HG02970 (cell line): ENCODE data around the gene BANK1.

Experiments
- ATAC-seq: cut with Tn5 transposase; IDR thresholded peaks from one replicate; pipeline ENCODE4 v1.9.1; 2021; ENCODE audit warnings: mild to moderate bottlenecking, moderate library complexity, moderate number of reproducible peaks; ENCODE audit not compliant: unreplicated experiment, low FRiP score

BANK1 gene, protein sequence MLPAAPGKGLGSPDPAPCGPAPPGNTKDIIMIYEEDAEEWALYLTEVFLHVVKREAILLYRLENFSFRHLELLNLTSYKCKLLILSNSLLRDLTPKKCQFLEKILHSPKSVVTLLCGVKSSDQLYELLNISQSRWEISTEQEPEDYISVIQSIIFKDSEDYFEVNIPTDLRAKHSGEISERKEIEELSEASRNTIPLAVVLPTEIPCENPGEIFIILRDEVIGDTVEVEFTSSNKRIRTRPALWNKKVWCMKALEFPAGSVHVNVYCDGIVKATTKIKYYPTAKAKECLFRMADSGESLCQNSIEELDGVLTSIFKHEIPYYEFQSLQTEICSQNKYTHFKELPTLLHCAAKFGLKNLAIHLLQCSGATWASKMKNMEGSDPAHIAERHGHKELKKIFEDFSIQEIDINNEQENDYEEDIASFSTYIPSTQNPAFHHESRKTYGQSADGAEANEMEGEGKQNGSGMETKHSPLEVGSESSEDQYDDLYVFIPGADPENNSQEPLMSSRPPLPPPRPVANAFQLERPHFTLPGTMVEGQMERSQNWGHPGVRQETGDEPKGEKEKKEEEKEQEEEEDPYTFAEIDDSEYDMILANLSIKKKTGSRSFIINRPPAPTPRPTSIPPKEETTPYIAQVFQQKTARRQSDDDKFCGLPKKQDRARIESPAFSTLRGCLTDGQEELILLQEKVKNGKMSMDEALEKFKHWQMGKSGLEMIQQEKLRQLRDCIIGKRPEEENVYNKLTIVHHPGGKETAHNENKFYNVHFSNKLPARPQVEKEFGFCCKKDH

DNA sequence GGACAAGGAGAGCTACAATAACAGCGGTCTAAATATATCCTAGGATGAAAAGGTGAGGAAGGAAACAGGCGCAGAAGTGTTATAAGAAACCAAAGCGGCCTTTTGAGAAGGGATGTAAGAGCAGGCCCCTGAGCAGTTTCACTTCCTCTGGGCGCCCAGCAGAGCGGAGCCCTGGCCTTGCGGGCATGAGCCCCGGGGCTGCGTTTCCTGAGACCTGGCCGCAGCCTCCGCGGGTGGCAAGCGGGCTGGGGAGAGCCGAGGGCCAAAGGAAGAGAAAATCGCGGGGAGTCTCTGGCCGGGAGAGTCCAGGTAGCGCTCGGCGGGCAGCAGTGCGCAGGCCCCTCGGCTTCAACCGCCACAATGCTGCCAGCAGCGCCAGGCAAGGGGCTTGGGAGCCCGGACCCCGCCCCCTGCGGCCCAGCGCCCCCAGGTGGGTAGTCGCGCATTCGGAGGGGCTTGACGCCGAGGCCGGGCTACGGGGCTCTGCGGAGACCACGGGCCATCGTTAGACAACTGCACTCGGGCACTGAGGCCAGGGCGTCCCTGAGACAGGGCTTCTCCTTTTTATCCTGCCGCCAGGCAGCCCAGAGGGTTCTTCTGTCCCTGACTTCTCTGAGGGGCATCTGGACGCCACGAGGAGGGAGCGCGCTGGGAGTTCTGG, at the start of gene BANK1:
BANK1 (plus strand) TSS at position 210 of the 661 bp plus-strand sequence; CDS start at position 361, 151 bp downstream.
- ATAC-seq: peak; percentile 99

DNA sequence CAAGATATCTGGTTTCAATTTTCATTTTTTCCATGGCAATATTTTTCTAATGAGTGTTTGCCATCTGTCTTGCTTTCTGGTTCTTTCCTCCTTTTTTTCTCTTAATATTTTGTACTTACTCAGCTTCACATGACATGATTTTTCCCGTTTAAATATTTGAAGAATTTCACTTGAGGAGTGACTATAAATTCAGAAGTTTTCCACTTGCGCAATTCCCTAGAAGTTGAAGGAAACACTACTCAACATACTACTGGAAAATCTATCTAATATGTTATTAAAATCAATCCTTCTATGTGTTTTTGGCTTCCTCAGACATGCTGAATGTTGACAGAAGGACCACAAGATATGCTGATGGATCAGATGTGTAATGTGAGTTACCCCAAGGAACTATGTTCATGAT, 36.8 kb upstream of the BANK1 start:
- no peak for ATAC-seq

DNA sequence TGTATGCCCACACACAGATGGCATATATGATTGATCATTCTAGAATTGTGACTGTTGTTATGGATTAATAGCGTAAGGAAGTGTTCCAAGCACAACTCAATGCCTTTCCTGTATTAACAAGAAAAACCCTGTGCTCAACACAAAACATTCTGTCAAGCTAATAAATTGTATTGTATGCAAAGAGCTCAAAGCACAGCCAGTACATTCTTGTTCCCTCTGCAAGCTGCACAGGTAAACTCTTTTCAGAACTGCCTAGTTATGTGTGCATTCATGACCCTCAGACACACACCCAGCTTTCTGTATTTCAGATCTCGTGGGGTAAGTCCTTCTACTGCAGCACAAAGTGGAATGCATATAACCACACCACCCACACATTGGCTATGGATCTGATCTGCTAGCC, 34.3 kb upstream of the BANK1 start:
- ATAC-seq: no peak

DNA sequence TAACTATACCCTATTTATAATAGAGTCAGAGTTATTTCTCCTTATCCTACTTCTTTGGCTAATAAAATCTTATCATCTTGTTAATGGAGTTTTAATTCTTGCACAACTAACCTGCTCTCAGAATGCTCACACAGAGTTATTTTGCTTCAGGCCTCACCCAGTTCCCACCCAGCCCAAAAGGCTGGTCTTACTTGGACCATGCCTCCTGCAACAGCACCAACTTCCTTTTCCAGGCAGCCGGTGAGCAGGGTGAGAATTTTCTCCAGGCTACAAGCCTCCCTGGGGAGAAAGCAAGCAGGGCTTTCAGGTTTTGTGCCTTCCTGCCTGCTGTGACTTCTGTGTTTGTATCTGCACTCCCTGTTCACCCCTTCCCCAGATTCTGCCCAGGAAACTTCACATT, 29.1 kb upstream of the BANK1 start:
- ATAC-seq: no peak

DNA sequence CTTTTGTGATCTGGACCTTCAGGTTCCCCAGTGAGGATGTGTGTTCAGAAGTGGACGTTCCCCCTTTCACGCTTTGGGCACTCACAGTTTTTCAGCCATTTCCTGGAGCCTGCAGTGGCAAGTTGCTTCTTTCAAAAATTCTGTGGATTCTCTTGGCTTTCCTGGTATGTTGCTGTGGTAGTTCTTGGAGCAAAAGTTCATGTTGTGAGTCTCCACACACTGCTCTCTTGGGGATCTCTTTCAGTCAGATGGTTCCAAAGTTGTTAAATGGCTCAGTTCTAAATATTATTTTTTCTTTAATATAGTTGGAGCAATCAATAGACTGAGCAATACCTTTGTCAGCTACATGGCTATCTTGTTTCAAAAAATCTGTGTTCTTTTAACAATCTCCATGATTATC, 28.5 kb upstream of the BANK1 start:
- ATAC-seq: no peak

DNA sequence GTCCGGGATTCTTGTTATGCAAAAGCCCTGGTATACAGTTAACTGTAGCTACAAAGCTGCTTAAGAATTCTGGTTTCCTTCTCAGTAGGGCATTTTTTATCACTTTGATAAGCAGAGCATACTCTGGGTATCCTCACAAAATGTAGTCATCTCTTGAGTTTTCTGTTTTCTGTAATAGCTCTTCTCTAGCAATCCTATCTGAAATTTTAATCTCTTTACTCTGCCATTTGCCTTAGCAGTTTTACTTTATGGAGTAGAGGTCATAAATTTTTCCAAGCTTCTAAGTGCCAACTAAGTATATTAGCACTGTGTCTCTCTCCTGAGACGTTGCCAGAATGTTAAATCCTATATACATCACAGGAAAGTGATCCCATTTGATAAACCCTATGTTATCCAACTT, 28.0 kb upstream of the BANK1 start:
- no peak for ATAC-seq

DNA sequence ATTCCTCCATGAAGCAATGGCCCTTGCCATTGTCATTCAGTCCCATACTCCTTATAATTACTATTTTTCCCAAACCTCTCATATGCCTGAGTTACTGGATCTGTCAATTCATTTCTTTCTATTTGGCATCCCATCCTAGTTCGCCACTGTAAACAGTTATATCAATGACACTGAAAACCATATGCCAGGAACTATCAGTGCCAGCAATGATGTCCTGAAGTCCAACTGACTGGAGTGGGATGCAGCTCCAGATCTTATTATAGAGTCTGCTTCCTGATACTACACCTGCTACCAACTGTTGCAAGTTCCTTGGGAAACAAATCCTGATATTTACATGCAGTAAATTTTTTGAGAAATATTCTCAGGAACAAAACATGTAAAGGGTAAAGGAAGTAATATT, 27.0 kb upstream of the BANK1 start:
- ATAC-seq: no peak

DNA sequence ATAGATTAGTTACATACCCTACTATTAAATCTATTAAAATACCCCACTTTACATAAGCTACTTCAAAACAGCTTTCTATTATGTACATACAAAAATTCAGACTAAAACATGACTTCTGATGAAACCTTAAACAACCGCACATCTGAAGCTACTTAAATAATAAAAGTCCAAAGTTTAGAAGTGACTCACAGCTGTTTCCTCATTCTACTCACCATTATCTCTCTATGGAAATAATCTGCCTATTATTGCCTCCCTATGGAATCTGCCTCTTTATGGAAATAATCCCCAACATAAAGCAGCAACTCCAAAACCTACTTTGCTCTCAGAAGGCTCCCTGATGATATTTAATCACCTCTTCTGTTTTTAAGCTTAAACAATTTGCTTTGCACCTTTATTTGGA, 15.7 kb upstream of the BANK1 start:
- no peak for ATAC-seq

DNA sequence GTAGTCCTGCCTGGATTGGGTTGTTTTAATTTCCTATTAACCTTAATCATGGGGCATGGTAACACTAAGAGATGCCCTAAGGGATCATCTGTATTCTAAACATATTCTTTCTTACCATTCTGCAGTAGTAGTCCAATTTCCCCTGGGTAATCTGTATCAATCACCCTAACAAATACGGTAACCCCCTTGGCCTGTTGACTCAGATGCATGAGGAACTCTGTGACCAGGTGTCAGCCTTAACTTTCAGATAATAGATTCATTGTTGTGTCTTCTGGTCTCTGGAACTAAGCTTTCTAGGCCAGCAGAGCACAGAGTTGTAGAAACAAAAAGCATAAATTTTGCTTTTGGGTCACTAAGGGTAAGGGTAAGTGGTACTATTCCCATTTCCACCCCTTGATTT, 13.1 kb upstream of the BANK1 start:
- ATAC-seq: no peak

DNA sequence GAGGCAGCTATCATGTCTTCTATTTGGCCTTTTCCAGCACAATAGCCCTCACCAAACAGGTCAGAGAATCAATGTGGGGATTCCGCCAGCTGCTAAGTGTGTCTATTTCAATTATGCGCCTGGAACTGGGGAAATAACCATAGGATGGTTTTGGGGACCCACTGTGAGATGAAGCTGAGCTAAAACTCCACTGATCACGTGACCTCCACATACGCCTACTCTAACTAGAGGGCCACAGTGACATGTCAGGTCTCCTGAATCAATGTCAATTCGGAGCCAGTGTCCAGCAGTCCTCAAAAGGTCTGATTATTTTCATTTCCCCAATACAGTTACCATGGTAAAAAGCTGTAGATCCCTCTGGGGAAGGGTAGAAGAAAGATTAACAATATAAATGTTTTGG, 10.2 kb upstream of the BANK1 start:
- no peak for ATAC-seq

DNA sequence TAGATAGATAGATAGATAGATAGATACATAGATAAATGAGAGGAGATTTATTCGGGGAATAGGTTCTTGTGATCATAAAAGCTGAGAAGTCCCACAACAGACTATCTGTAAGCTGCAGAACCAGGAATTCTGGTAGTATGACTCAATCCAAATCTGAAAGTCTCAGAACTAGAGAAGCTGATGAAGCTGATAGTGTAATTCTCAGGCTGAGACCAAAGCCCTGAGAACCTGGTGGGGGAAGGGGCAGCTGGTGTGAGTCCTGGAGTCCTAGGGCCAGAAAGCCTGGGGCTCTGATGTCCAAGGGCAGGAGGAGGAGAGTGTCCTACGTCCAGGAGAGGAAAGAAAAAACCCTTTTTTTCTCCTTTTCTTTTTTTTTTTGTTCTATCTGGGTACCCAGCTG, 8.0 kb upstream of the BANK1 start:
- no peak for ATAC-seq

DNA sequence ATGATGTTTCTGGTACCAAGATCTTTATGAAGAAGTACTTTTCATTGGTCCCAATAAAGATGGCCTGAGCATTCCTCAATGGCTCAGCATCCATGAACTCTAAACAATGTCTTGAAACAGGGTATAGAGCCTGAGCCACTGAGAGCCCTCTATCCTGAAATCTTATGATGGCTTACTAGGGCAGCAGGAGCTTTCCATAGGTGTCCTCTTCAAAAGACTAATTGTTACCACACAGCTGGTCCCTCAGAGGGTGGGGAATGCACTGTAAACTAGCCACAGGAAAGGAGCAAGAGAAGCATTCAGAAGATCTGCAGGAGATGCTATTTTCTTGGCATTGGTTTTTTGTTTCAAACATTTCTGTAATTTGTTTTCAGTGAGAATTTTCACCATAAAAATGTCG, 5.6 kb upstream of the BANK1 start:
- no peak for ATAC-seq

DNA sequence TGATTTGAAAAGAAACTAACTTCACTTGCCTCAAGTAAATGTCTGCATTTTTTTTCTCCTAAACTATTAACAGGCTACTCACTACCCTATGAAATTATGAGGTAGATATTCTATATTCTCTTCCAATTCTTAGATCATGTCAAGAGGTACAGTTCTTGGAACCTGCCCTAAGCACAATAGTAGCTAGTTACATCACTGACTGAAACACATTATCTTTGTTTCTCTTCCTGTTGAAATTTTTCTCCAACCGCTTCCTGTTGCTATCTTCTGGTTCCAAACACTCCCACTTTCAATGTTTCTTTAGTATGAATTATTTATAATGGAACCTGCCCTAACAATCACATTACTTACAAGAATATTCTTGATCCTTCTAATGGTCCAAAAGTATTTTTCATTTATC, 5.0 kb upstream of the BANK1 start:
- no peak for ATAC-seq

DNA sequence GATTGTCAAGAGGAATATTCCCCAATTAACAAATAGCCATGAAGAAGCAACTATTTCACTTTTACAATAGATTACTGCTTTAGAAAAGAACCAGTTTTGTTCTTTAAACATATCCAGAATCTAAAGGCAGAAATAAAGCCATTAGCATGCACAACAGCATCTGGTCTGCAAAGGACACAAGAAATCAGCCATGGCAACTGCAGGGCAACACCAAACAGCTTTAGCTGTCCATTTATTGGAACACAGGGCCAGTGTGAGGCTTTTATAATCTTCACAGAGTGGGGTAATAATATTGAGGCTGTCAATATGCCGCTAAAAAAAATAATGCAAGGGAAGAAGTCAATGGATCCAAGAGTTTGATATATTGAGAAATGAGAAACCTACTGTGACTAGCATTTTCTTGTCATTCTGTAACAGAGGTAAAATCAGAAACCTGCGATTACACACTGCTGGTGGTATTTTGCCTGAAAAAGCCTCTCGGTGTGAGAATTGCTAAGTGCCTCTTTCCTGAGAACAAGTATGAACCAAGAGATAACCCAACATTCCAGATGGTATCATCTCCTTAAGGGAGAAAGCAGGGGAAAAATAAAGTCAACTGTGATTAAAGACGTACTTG, 2.7 kb upstream of the BANK1 start:
- ATAC-seq: no peak

DNA sequence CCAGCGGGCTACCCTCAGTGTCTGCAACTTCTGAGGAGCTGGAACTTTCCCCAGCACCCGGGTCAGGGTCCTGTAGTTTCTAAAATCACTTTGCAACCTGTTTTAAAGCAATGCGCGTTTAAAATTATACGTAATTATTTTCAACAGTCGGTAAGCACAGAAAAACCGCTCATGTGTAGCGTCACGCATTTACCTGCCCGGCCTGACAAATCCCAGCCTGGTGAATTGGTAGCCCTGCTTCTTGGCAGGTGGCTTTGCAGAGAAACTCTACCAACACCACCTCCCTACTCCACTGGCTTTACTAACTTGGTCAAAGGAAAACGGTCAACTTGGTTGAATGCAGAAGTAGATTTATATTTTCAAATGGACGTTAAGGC, 640 bp downstream of the BANK1 start:
- ATAC-seq: no peak

DNA sequence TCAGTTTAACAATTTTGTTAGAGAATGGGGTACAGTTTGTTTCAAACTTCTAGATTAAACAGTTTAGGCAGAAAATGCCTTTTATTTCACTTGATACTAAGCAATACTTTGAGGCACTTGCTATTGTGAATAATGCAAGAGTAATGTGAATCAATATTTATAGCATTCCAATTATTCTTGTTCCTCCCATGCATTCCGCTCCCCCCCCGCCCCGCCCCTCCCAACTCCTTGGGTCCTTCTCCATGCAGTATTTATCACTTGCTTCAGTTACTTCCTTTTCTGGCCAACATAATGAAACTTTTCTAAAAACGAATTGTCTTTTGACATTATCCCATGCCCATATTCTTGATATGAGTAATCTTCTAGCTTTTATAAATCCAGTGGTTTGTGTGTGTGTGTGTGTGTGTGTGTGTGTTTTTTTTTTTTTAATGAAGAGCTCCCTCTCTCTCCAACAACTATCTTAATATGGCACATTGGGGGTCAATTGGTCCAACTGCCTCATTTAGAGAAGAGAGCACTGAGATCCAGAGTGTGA, 1.6 kb downstream of the BANK1 start:
- no peak for ATAC-seq

DNA sequence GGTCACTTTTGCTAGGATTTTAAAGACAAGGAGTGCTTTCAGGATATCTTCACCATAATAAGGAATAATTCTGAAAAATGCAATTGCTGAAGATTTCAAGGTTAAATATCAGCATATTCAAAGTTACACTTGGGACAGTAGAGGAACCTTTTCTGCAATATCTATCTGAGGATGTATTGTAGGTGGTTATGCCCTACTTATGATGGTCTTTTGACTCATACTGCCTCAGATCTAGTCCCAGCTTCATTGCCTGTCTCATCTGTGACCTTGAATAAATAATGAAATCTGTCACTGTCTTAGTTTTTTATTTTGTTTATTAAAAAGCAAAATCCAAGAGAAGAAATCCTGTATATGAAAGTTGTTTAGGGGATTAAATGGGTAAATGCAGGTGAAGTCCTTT, 2.9 kb downstream of the BANK1 start:
- ATAC-seq: no peak

DNA sequence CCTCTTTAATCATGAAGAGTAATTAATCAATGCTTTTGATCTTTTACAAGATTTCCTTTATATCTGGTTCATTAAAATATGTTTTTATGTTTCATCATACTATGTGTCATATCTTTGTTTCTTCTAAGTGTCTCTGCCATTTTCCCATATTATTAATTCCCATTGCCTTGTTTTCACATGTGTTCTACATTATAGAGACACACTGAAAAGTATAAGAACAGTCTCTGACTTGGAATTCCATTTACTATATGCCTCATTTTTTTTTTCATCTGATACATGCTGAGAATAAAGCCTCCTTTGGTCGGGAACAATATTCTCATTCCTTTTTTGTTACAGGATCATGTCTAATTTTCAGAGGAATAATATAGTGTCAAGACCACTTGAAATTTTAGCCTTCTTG, 4.3 kb downstream of the BANK1 start:
- ATAC-seq: no peak

DNA sequence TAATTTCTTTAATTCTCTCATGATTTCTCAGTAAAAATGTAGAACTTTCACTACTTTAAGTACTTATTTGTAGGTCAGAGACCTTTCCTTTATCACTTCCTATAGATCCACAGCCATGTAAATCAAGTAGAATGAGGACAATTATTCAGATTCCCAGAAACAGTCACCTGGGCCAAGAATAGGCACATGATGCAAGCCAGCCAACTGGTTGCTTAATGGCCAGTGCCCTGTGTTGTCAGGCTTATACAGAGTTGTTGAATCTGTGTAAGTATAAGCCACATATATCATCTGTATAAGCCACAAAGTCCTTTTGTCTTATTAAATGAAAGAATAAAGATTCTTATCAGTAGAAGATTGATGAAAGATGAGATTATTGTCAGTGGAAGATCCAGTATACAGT, 5.2 kb downstream of the BANK1 start:
- ATAC-seq: no peak

DNA sequence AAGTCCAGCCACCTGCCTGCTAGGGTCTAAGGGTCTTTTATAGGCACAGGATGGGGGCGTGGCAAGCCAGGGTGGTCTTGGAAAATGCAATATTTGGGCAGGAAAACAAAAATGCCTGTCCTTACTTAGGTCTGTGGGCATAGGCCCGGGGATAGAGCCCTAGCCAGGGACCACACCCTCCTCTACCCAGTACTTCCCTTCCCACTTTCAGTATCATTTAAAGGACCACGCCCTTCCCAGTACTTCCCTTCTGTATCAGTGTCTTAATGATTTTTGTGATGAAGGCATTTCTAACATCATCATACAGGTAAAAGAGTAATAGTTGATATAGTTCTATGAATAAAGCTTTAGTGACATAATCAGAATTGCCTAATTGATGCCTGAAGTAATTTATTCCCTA, 11.4 kb downstream of the BANK1 start:
- no peak for ATAC-seq

DNA sequence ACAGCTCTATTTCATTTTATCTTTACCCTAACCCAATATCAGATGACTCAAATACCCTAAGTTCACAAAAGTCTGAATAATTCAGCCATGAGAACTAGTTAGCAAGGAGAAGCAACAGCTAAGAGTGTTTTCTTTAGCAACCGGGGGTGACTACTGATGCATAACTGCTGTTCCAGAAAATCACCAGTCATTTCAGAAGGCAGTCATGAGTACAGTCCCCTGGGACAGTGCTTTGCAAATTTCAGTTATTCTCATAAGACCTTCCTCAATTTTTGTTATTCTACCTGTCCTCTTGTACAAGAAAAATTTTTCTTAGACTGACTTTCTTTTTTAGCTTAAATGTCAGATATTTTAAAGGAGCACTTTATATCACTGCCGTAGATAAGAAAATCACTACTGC, 16.4 kb downstream of the BANK1 start:
- peak; percentile 99 for ATAC-seq
